GM11168 (cell line): Measurements from ENCODE around the gene CIAPIN1.
"Not testable (repeated sequence)": the region's sequence is repeated elsewhere in the genome, so short reads cannot be mapped to it uniquely, and the experiment has no call there.

ENCODE experiments used
- in situ Hi-C: fragments of 300-500 bp; cut with MboI; formaldehyde crosslinking; loops from one replicate; pipeline ENCODE4 v1.12.0; 2022; ENCODE audit warnings: low sequenced_read_pairs; ENCODE audit not compliant: unreplicated experiment

The CIAPIN1 gene

GRCh38 chr16:57446531-57447185 lies 527 bp downstream of the CIAPIN1 start:
- in situ Hi-C loops = no loop called here

GRCh38 chr16:57445510-57445909 lies 1.7 kb downstream of the CIAPIN1 start:
- in situ Hi-C loops = no loop called here

- in situ Hi-C loops = no loop called here
Measured at GRCh38 chr16:57444711-57445110, 2.5 kb downstream of the CIAPIN1 start.

- in situ Hi-C loops = not testable (repeated sequence)
Measured at GRCh38 chr16:57440551-57440950, 6.6 kb downstream of the CIAPIN1 start.

- in situ Hi-C loops = not testable (repeated sequence)
Measured at GRCh38 chr16:57439947-57440346, 7.2 kb downstream of the CIAPIN1 start.

GRCh38 chr16:57435838-57436237 lies 11.3 kb downstream of the CIAPIN1 start:
- in situ Hi-C loops = no loop called here

- in situ Hi-C loops = no loop called here
Measured at GRCh38 chr16:57434003-57434402, 13.2 kb downstream of the CIAPIN1 start.

- in situ Hi-C loops = no loop called here
Measured at GRCh38 chr16:57432989-57433388, 14.2 kb downstream of the CIAPIN1 start.

GRCh38 chr16:57432505-57432904 lies 14.7 kb downstream of the CIAPIN1 start:
- in situ Hi-C loops = no loop called here

- in situ Hi-C loops = no loop called here
Measured at GRCh38 chr16:57430955-57431354, 16.2 kb downstream of the CIAPIN1 start.

- in situ Hi-C loops = no loop called here
Measured at GRCh38 chr16:57427824-57428223, 19.4 kb downstream of the CIAPIN1 start.

GRCh38 chr16:57427307-57427706 lies 19.9 kb downstream of the CIAPIN1 start:
- in situ Hi-C loops = no loop called here

GRCh38 chr16:57426356-57426755 lies 20.8 kb downstream of the CIAPIN1 start:
- in situ Hi-C loops = no loop called here

GRCh38 chr16:57424583-57424982 lies 22.6 kb downstream of the CIAPIN1 start:
- in situ Hi-C loops = no loop called here

GRCh38 chr16:57423152-57423551 lies 24.0 kb downstream of the CIAPIN1 start:
- in situ Hi-C loops = no loop called here

- in situ Hi-C loops = no loop called here
Measured at GRCh38 chr16:57422026-57422944, 24.9 kb downstream of the CIAPIN1 start.

- in situ Hi-C loops = loop anchor here (5.0 kb wide), 1 partner anchor 117 kb away; no protein-coding TSS in a partner anchor
Measured at GRCh38 chr16:57419506-57419905, 27.7 kb downstream of the CIAPIN1 start.

GRCh38 chr16:57416084-57416483 lies 31.1 kb downstream of the CIAPIN1 start:
- in situ Hi-C loops = loop anchor here (5.0 kb wide), 1 partner anchor 114 kb away; no protein-coding TSS in a partner anchor

GRCh38 chr16:57413733-57414132 lies 33.5 kb downstream of the CIAPIN1 start:
- in situ Hi-C loops = no loop called here

- in situ Hi-C loops = no loop called here
Measured at GRCh38 chr16:57413301-57413730, 33.9 kb downstream of the CIAPIN1 start.

- in situ Hi-C loops = no loop called here
Measured at GRCh38 chr16:57412584-57412983, 34.6 kb downstream of the CIAPIN1 start.
